Measurements from ENCODE around the gene ANKRD55. TPM values are rescaled to one million over a fixed set of nuclear protein-coding genes. Genes with fewer than 3 reads are reported as not detected.

ANKRD55 gene
- total RNA-seq, 1 experiment from 2014 or later, result not detected

DNA sequence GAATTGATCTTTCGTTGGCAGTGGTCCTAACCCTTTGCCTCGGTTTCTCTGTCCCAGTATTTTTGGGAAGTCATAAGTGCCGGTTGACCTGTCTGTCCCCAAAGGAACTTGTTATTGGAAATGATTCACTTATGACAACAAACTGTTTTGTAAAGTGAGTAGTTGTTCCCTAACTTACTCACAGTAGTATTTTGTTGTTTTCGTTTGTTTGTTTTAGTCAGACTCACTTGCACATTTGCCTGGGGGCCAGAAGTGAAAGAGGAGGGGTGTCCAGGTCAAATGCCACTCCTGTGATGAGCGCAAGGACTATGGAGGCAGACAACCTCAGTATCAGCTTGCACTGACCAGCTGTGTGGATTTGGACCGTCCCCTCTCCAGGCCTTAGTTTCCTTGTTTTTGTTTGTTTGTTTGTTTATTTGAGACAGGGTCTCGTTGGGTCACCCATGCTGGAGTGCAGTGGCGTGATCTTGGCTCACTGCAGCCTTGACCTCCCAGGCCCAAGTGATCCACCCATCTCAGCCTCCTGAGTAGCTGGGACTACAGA lies 47.3 kb downstream of the ANKRD55 start (continued):
- TF ChIP-seq HMGA2 (CRISPR knock-in tag; IDR thresholded peaks at IDR 0.05) (no peak), NFE2L1 (CRISPR knock-in tag; IDR thresholded peaks at IDR 0.05) (no peak), ZNF423 (CRISPR knock-in tag; IDR thresholded peaks at IDR 0.05) (no peak)
- TF ChIP-seq, protein P1, sequence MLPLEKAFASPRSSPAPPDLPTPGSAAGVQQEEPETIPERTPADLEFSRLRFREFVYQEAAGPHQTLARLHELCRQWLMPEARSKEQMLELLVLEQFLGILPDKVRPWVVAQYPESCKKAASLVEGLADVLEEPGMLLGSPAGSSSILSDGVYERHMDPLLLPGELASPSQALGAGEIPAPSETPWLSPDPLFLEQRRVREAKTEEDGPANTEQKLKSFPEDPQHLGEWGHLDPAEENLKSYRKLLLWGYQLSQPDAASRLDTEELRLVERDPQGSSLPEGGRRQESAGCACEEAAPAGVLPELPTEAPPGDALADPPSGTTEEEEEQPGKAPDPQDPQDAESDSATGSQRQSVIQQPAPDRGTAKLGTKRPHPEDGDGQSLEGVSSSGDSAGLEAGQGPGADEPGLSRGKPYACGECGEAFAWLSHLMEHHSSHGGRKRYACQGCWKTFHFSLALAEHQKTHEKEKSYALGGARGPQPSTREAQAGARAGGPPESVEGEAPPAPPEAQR (CRISPR knock-in tag; IDR thresholded peaks at IDR 0.05), result no peak

DNA sequence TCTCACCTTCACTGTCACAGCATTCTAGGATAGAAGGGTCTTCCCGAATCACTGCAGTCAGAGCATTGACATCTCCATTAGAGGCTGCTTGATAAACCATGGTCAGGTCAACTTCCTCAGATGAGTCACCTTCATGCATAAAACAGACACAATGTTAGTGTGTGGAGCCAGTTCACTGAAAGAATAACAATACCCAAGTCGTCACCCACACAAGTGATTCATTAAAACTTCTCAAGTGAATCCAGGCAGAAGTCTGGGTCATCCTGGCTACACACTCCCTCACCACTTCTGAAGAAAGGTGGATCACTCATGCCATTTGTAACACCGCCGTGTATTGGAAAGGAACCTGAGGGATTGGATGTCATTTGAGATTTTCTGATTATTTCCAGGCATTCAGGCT lies 49.6 kb downstream of the ANKRD55 start:
- DNase-seq (ENCODE audit: low spot score) (no peak), ATAC-seq (no peak)
- ChIA-PET CTCF (no interaction called here), POLR2A (no interaction called here)
- no peaks in the 10 kb centered on the region for H3K36me3 Mint-ChIP-seq
- H3K27ac Mint-ChIP-seq, result no peak overlapping the region
- TF ChIP-seq SMAD4 (CRISPR knock-in tag; IDR thresholded peaks at IDR 0.05) (no peak), ESRRA (CRISPR knock-in tag; IDR thresholded peaks at IDR 0.05; ENCODE audit: borderline replicate concordance) (no peak), CREB1 (CRISPR knock-in tag; IDR thresholded peaks at IDR 0.05) (no peak), CBFB (CRISPR knock-in tag; IDR thresholded peaks at IDR 0.05; ENCODE audit: low read depth) (no peak), MXD4 (CRISPR knock-in tag; IDR thresholded peaks at IDR 0.05; ENCODE audit: borderline replicate concordance) (no peak), FOXJ3 (CRISPR knock-in tag; IDR thresholded peaks at IDR 0.05; ENCODE audit: borderline replicate concordance) (no peak), FOXK1 (CRISPR knock-in tag; IDR thresholded peaks at IDR 0.05) (no peak), NR1H2 (CRISPR knock-in tag; IDR thresholded peaks at IDR 0.05) (no peak), NFE2L1 (CRISPR knock-in tag; IDR thresholded peaks at IDR 0.05) (no peak), ZNF263 (CRISPR knock-in tag; IDR thresholded peaks at IDR 0.05; ENCODE audit: low read depth) (no peak), GRHL2 (CRISPR knock-in tag; IDR thresholded peaks at IDR 0.05; ENCODE audit: insufficient replicate concordance, severe bottlenecking) (no peak), SOX15 (CRISPR knock-in tag; IDR thresholded peaks at IDR 0.05) (no peak), ETV6 (CRISPR knock-in tag; IDR thresholded peaks at IDR 0.05) (no peak), KAT7 (CRISPR knock-in tag; IDR thresholded peaks at IDR 0.05; ENCODE audit: borderline replicate concordance) (no peak), CREM (CRISPR knock-in tag; IDR thresholded peaks at IDR 0.05) (no peak)
- TF ChIP-seq, protein P2, sequence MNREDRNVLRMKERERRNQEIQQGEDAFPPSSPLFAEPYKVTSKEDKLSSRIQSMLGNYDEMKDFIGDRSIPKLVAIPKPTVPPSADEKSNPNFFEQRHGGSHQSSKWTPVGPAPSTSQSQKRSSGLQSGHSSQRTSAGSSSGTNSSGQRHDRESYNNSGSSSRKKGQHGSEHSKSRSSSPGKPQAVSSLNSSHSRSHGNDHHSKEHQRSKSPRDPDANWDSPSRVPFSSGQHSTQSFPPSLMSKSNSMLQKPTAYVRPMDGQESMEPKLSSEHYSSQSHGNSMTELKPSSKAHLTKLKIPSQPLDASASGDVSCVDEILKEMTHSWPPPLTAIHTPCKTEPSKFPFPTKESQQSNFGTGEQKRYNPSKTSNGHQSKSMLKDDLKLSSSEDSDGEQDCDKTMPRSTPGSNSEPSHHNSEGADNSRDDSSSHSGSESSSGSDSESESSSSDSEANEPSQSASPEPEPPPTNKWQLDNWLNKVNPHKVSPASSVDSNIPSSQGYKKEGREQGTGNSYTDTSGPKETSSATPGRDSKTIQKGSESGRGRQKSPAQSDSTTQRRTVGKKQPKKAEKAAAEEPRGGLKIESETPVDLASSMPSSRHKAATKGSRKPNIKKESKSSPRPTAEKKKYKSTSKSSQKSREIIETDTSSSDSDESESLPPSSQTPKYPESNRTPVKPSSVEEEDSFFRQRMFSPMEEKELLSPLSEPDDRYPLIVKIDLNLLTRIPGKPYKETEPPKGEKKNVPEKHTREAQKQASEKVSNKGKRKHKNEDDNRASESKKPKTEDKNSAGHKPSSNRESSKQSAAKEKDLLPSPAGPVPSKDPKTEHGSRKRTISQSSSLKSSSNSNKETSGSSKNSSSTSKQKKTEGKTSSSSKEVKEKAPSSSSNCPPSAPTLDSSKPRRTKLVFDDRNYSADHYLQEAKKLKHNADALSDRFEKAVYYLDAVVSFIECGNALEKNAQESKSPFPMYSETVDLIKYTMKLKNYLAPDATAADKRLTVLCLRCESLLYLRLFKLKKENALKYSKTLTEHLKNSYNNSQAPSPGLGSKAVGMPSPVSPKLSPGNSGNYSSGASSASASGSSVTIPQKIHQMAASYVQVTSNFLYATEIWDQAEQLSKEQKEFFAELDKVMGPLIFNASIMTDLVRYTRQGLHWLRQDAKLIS (CRISPR knock-in tag; IDR thresholded peaks at IDR 0.05; ENCODE audit: borderline replicate concordance), result no peak
- TF ChIP-seq, protein P3, sequence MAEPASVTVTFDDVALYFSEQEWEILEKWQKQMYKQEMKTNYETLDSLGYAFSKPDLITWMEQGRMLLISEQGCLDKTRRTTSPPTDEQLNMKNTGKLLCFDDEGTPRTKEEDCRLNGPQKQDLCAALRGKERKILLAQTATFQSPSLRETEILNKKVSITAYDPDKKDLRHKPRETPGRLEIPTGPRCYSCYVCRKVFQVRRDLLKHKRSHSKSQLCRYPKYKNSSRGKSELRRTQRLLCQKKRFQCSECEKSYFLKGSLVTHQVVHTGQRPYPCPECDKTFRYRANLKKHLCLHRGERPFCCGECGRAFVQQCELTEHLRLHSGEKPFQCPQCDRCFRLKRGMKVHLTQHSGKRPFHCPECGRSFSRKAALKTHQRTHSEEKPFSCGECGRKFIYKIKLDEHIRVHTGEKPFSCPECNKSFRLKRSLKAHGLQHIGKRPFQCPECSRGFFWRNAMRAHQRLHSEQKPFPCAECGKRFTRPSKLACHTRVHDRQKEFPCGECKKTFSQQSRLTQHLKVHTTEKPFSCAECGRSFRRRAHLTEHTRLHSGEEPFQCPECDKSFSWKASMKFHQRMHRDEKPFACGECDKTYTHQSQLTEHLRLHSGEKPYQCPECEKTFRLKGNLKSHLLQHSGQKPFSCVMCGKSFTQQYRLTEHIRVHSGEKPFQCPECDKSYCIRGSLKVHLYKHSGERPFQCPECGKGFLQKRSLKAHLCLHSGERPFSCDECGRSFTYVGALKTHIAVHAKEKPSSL (CRISPR knock-in tag; conservative IDR thresholded peaks at IDR 0.05), result no peak
- peaks cover 10% of the 10 kb centered on the region for H3K4me1 Mint-ChIP-seq
- H3K4me3 Mint-ChIP-seq, result no peak overlapping the region
- peaks cover 3% of the 10 kb centered on the region; the same call in 1 of the 2 replicates for H3K9me3 Mint-ChIP-seq
- H3K27me3 Mint-ChIP-seq (ENCODE audit: low read depth), result no peaks in the 10 kb centered on the region; the same call in 1 of the 2 replicates

Measured in WTC11 (cell line).